HCT116 (cell line): ENCODE results near the gene APBA2.

Source experiments
- CTCF ChIP-seq, 3 experiments: fragments of 200-600 bp in 1 of 3; sonication (generic) in 1 of 3; IDR thresholded peaks in 2 of 3; conservative IDR thresholded peaks in 1 of 3; 2 replicates each; pipeline ENCODE4 v1.5.1; 2012 to 2017; ENCODE audit warnings: low read depth in 2 of 3, low read length in 2 of 3, antibody characterized with exemption in 1 of 3, borderline replicate concordance in 1 of 3, control low read depth in 1 of 3, mild to moderate bottlenecking in 1 of 3, mixed read lengths in 1 of 3, mixed run types in 1 of 3, moderate library complexity in 1 of 3; ENCODE audit not compliant: insufficient read depth in 1 of 3
- EZH2 ChIP-seq: fragments of 200-600 bp; sonication (generic); IDR thresholded peaks from 2 replicates; pipeline ENCODE4 v1.6.1; 2017; ENCODE audit warnings: antibody characterized with exemption, mixed run types
- MAX ChIP-seq: IDR thresholded peaks from 2 replicates; pipeline ENCODE4 v1.6.1; 2012
- POLR2A ChIP-seq: IDR thresholded peaks from 2 replicates; pipeline ENCODE4 v1.7.0; 2011; ENCODE audit warnings: borderline replicate concordance; ENCODE audit not compliant: insufficient read depth, insufficient read length; ENCODE audit errors: extremely low read depth
- POLR2AphosphoS5 ChIP-seq: IDR thresholded peaks from 2 replicates; pipeline ENCODE4 v1.6.1; 2011; ENCODE audit warnings: mild to moderate bottlenecking, low read depth, low read length, moderate library complexity
- RAD21 ChIP-seq: IDR thresholded peaks from 2 replicates; pipeline ENCODE4 v1.6.1; 2012; ENCODE audit warnings: low read depth, mild to moderate bottlenecking
- YY1 ChIP-seq: IDR thresholded peaks from 2 replicates; pipeline ENCODE4 v1.6.1; 2011; ENCODE audit warnings: low read length, low read depth, moderate library complexity, mild to moderate bottlenecking; ENCODE audit not compliant: insufficient replicate concordance; ENCODE audit errors: extremely low read depth
- ZBTB33 ChIP-seq: IDR thresholded peaks from 2 replicates; pipeline ENCODE4 v1.6.1; 2011; ENCODE audit warnings: mild to moderate bottlenecking, low read length, moderate library complexity; ENCODE audit not compliant: insufficient replicate concordance; ENCODE audit errors: extremely low read depth

DNA sequence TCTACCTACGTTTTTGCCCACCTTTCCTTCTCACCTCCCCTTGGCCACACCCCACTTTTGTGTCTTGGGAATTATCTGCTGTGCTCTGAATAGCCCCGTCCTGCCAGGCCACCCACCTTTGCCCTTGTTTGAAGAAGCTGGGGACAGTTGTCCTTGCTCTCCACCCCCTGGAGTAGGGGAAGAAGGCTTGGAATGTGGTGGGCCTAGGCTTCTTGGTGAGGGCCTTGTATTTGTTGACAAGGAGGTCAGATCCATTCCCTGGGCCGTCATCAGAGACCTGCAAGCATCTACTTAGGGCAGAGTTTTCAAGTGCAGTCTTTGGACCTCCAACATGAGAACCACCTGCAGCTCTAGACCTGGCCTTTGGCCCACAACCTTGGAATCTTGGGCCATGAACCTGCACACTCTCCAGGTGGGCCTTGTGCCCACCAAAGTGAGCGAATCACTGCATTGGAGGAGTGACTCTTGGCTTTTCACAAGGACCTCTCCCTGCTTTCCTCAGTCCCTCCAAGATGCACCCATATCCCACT lies 160.6 kb downstream of the APBA2 start:
- TF ChIP-seq POLR2A (no peak), CTCF (IDR thresholded peaks at IDR 0.05 in 2 of 3, conservative IDR thresholded peaks at IDR 0.05 in 1 of 3; ENCODE audit: borderline replicate concordance in 1 of 3, insufficient read depth in 1 of 3, low read depth in 2 of 3, low read length in 2 of 3) (no peak), YY1 (no peak), MAX (no peak), ZBTB33 (no peak), RAD21 (no peak), POLR2AphosphoS5 (no peak), EZH2 (no peak)
